GM23338 (cell line): ENCODE data around the gene TMX3. TPM values are rescaled to one million over a fixed set of nuclear protein-coding genes. Genes with fewer than 3 reads are reported as not detected.

Experiments
- ATAC-seq: fragments of 200-7000 bp; cut with Tn5 transposase; 3 replicates; pipeline ENCODE4 v1.9.1; 2020
- DNase-seq: peaks from one replicate; pipeline ENCODE4 v3.0.0-alpha.2; 2015; ENCODE audit warnings: low spot score
- H2AFZ ChIP-seq: fragments of 200-600 bp; sonication (generic); 2 replicates; pipeline ENCODE4 v1.8.0; 2016; ENCODE audit warnings: antibody characterized with exemption, mild to moderate bottlenecking, moderate library complexity
- H3F3A ChIP-seq: fragments of 200-600 bp; sonication (generic); replicated peaks from 2 replicates; pipeline ENCODE4 v1.8.0; 2017; ENCODE audit warnings: antibody characterized with exemption, mixed run types, low read depth
- H3K27ac ChIP-seq: fragments of 200-600 bp; sonication (generic); 2 replicates; pipeline ENCODE4 v1.6.1; 2016; ENCODE audit warnings: low read depth
- H3K27me3 ChIP-seq: fragments of 200-600 bp; sonication (generic); 2 replicates; pipeline ENCODE4 v1.8.0; 2016; ENCODE audit warnings: mild to moderate bottlenecking, mixed run types, moderate library complexity; ENCODE audit not compliant: insufficient read depth
- H3K36me3 ChIP-seq: fragments of 200-600 bp; sonication (generic); 2 replicates; pipeline ENCODE4 v1.8.0; 2016; ENCODE audit warnings: mild to moderate bottlenecking; ENCODE audit not compliant: insufficient read depth
- H3K4me1 ChIP-seq: fragments of 200-600 bp; sonication (generic); 2 replicates; pipeline ENCODE4 v1.8.0; 2016; ENCODE audit warnings: mild to moderate bottlenecking, moderate library complexity; ENCODE audit not compliant: insufficient read depth
- H3K4me2 ChIP-seq: fragments of 200-600 bp; sonication (generic); 2 replicates; pipeline ENCODE4 v1.7.1; 2017; ENCODE audit warnings: mixed run types
- H3K4me3 ChIP-seq: fragments of 200-600 bp; sonication (generic); 2 replicates; pipeline ENCODE4 v1.6.1; 2016; ENCODE audit warnings: mixed run types
- H3K79me2 ChIP-seq: fragments of 200-600 bp; sonication (generic); replicated peaks from 2 replicates; pipeline ENCODE4 v1.8.0; 2017; ENCODE audit warnings: mild to moderate bottlenecking; ENCODE audit not compliant: insufficient read depth
- H3K9me2 ChIP-seq: fragments of 200-600 bp; sonication (generic); 2 replicates; pipeline ENCODE4 v1.8.0; 2017; ENCODE audit not compliant: insufficient read depth
- H4K20me1 ChIP-seq: fragments of 200-600 bp; sonication (generic); replicated peaks from 2 replicates; pipeline ENCODE4 v1.8.0; 2017; ENCODE audit warnings: mild to moderate bottlenecking; ENCODE audit not compliant: insufficient read depth
- H3K27ac Mint-ChIP-seq: 2 replicates; pipeline ENCODE4 v1.8.0; 2020; ENCODE audit warnings: inconsistent platforms, mild to moderate bottlenecking, moderate library complexity, mixed read lengths
- H3K27me3 Mint-ChIP-seq: 3 replicates; pipeline ENCODE4 v1.8.0; 2022; ENCODE audit warnings: low read depth, mild to moderate bottlenecking, moderate library complexity, mixed read lengths, inconsistent platforms; ENCODE audit not compliant: insufficient read depth, poor library complexity
- H3K36me3 Mint-ChIP-seq: 3 replicates; pipeline ENCODE4 v1.8.0; 2021; ENCODE audit warnings: low read depth, mild to moderate bottlenecking, inconsistent platforms, moderate library complexity, mixed read lengths
- H3K4me1 Mint-ChIP-seq: 3 replicates; pipeline ENCODE4 v1.8.0; 2020; ENCODE audit warnings: mild to moderate bottlenecking, inconsistent platforms, mixed read lengths
- H3K4me3 Mint-ChIP-seq: 3 replicates; pipeline ENCODE4 v1.8.0; 2021; ENCODE audit warnings: moderate library complexity, mild to moderate bottlenecking, inconsistent platforms, mixed read lengths
- H3K9me3 Mint-ChIP-seq: 3 replicates; pipeline ENCODE4 v1.8.0; 2020; ENCODE audit warnings: moderate library complexity, mild to moderate bottlenecking, inconsistent platforms, mixed read lengths
- CREB1 ChIP-seq: fragments of 250-450 bp; sonication (Bioruptor Pico); IDR thresholded peaks from 2 replicates; pipeline ENCODE4 v1.5.0; 2020; ENCODE audit warnings: low read depth, mild to moderate bottlenecking, moderate library complexity
- CTCF ChIP-seq, 2 experiments: fragments of 200-600 bp in 1 of 2; sonication (generic) in 1 of 2; conservative IDR thresholded peaks; 2 replicates each; pipeline versions ENCODE4 v1.5.1 to v1.6.1; 2016 to 2017; ENCODE audit warnings: antibody characterized with exemption in 2 of 2, low read depth in 2 of 2, mild to moderate bottlenecking in 2 of 2, moderate library complexity in 1 of 2
- EZH2 ChIP-seq: fragments of 200-600 bp; sonication (generic); IDR thresholded peaks from one replicate; pipeline ENCODE4 v1.8.0; 2017; ENCODE audit warnings: antibody characterized with exemption, mild to moderate bottlenecking, low read depth; ENCODE audit not compliant: unreplicated experiment
- EZH2phosphoT487 ChIP-seq: fragments of 200-600 bp; sonication (generic); IDR thresholded peaks from one replicate; pipeline ENCODE4 v1.8.1; 2018; ENCODE audit warnings: antibody characterized with exemption; ENCODE audit not compliant: unreplicated experiment
- JUNB ChIP-seq: IDR thresholded peaks from one replicate; pipeline ENCODE4 v1.6.1; 2016; ENCODE audit warnings: antibody characterized with exemption; ENCODE audit not compliant: unreplicated experiment
- NANOG ChIP-seq: IDR thresholded peaks from 2 replicates; pipeline ENCODE4 v1.6.1; 2016; ENCODE audit warnings: antibody characterized with exemption, borderline replicate concordance
- POLR2AphosphoS5 ChIP-seq: IDR thresholded peaks from 2 replicates; pipeline ENCODE4 v1.6.1; 2016; ENCODE audit warnings: antibody characterized with exemption, low read depth
- STAT1 ChIP-seq: IDR thresholded peaks from one replicate; pipeline ENCODE4 v1.6.1; 2016; ENCODE audit warnings: antibody characterized with exemption; ENCODE audit not compliant: unreplicated experiment
- ZNF114 ChIP-seq: fragments of 250-450 bp; sonication (Bioruptor Pico); IDR thresholded peaks from 2 replicates; pipeline ENCODE4 v1.5.0; 2020; ENCODE audit warnings: mild to moderate bottlenecking, moderate library complexity
- ZNF331 ChIP-seq: fragments of 250-450 bp; sonication (Bioruptor Pico); IDR thresholded peaks from 2 replicates; pipeline ENCODE4 v1.5.0; 2020; ENCODE audit warnings: low read depth, mild to moderate bottlenecking, moderate library complexity
- polyA plus RNA-seq: library from polyadenylated mRNA; unstranded; fragments of >200 nt; fragmentation: Nextera tagmentation; extraction: Ambion mirVana; gene quantifications from 2 replicates; pipeline ENCODE4 v1.2.1, GENCODE V29; 2016
- total RNA-seq: library from RNA; depleted of rRNA; stranded (reverse); fragments of >200 nt; shearing (Covaris generic); gene quantifications from 2 replicates; pipeline ENCODE4 v1.2.3, GENCODE V29; 2014
- TF ChIP-seq, protein P1 (sequence below): IDR thresholded peaks from one replicate; pipeline ENCODE4 v1.6.1; 2018; ENCODE audit warnings: antibody characterized with exemption; ENCODE audit not compliant: unreplicated experiment

The TMX3 gene
- total and polyA plus RNA-seq, 2 experiments from 2014 or later = 12.4 to 40.1 TPM

- no peaks in the 10 kb centered on the region for H3K36me3 ChIP-seq
- peaks cover 3% of the 10 kb centered on the region for H3K27me3 Mint-ChIP-seq
- H3K4me3 Mint-ChIP-seq = no peak overlapping the region
- no peaks in the 10 kb centered on the region for H3F3A ChIP-seq
- no peak for TF ChIP-seq ZNF114 (CRISPR knock-in tag)
- TF ChIP-seq CREB1 = no peak
- no peak for TF ChIP-seq NANOG
- TF ChIP-seq, protein P1, sequence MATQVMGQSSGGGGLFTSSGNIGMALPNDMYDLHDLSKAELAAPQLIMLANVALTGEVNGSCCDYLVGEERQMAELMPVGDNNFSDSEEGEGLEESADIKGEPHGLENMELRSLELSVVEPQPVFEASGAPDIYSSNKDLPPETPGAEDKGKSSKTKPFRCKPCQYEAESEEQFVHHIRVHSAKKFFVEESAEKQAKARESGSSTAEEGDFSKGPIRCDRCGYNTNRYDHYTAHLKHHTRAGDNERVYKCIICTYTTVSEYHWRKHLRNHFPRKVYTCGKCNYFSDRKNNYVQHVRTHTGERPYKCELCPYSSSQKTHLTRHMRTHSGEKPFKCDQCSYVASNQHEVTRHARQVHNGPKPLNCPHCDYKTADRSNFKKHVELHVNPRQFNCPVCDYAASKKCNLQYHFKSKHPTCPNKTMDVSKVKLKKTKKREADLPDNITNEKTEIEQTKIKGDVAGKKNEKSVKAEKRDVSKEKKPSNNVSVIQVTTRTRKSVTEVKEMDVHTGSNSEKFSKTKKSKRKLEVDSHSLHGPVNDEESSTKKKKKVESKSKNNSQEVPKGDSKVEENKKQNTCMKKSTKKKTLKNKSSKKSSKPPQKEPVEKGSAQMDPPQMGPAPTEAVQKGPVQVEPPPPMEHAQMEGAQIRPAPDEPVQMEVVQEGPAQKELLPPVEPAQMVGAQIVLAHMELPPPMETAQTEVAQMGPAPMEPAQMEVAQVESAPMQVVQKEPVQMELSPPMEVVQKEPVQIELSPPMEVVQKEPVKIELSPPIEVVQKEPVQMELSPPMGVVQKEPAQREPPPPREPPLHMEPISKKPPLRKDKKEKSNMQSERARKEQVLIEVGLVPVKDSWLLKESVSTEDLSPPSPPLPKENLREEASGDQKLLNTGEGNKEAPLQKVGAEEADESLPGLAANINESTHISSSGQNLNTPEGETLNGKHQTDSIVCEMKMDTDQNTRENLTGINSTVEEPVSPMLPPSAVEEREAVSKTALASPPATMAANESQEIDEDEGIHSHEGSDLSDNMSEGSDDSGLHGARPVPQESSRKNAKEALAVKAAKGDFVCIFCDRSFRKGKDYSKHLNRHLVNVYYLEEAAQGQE = no peak
- no peak for TF ChIP-seq JUNB
- TF ChIP-seq ZNF331 (CRISPR knock-in tag) = no peak
- TF ChIP-seq EZH2 = no peak
- TF ChIP-seq STAT1 = no peak
- TF ChIP-seq POLR2AphosphoS5 = no peak
- no peak for TF ChIP-seq EZH2phosphoT487
- no peaks in the 10 kb centered on the region for H3K4me1 ChIP-seq
- no peak overlapping the region for H3K4me3 ChIP-seq
- H3K79me2 ChIP-seq = no peaks in the 10 kb centered on the region
- H3K4me2 ChIP-seq = no peak overlapping the region
- 0 out of 2 replicates have a peak, but pooled peaks cover 3% of the 10 kb centered on the region for H3K9me2 ChIP-seq
- ATAC-seq (no peak), DNase-seq (no peak)
- no peak overlapping the region for H2AFZ ChIP-seq
- no peak overlapping the region for H3K27ac ChIP-seq
- no peaks in the 10 kb centered on the region for H3K9me3 Mint-ChIP-seq
- H3K4me1 Mint-ChIP-seq = no peaks in the 10 kb centered on the region
- H3K27me3 ChIP-seq = no peaks in the 10 kb centered on the region
- no peaks in the 10 kb centered on the region for H3K36me3 Mint-ChIP-seq
- H3K27ac Mint-ChIP-seq = no peak overlapping the region
- H4K20me1 ChIP-seq = no peaks in the 10 kb centered on the region
Observed at GRCh38 chr18:68740966-68741365, 26.1 kb upstream of the TMX3 start.

GRCh38 chr18:68739462-68739861 lies 24.6 kb upstream of the TMX3 start:
- Histone ChIP-seq H3K36me3 (no peaks in the 10 kb centered on the region), H3K27me3 (no peaks in the 10 kb centered on the region), H4K20me1 (no peaks in the 10 kb centered on the region), H3K4me1 (no peaks in the 10 kb centered on the region), H2AFZ (no peak overlapping the region), H3F3A (no peaks in the 10 kb centered on the region), H3K9me2 (0 out of 2 replicates have a peak, but pooled peaks cover 3% of the 10 kb centered on the region), H3K79me2 (no peaks in the 10 kb centered on the region), H3K27ac (no peak overlapping the region), H3K4me2 (no peak overlapping the region), H3K4me3 (no peak overlapping the region)
- Mint-ChIP-seq H3K27me3 (peaks cover 3% of the 10 kb centered on the region), H3K9me3 (no peaks in the 10 kb centered on the region), H3K4me3 (no peak overlapping the region), H3K27ac (no peak overlapping the region), H3K4me1 (no peaks in the 10 kb centered on the region), H3K36me3 (no peaks in the 10 kb centered on the region)
- no peak for DNase-seq
- TF ChIP-seq NANOG (no peak), CTCF (conservative IDR thresholded peaks at IDR 0.05; ENCODE audit: low read depth in 2 of 2) (no peak)
- no peak for ATAC-seq
